Skeletal muscle tissue (tissue), 4 donors: ENCODE data around the gene RMND5B. TPM values are rescaled to one million over a fixed set of nuclear protein-coding genes. Genes with fewer than 3 reads are reported as not detected.
"Not testable (repeated sequence)": the region's sequence is repeated elsewhere in the genome, so short reads cannot be mapped to it uniquely, and the experiment has no call there.

Source experiments
- H3K27ac ChIP-seq: one replicate; pipeline ENCODE4 v1.7.0; 2013; ENCODE audit warnings: mild to moderate bottlenecking, low read depth, low read length, inconsistent platforms
- H3K27me3 ChIP-seq, 3 donors: one replicate each; pipeline ENCODE4 v1.7.0; 2013; ENCODE audit warnings: low read length in 3 of 3; ENCODE audit not compliant: control insufficient read depth in 3 of 3, insufficient read depth in 3 of 3
- H3K36me3 ChIP-seq, 3 donors: one replicate each; pipeline ENCODE4 v1.7.0; 2013; ENCODE audit warnings: low read length in 3 of 3; ENCODE audit not compliant: control insufficient read depth in 3 of 3, insufficient read depth in 3 of 3
- H3K4me1 ChIP-seq, 3 donors: one replicate each; pipeline ENCODE4 v1.7.0; 2013; ENCODE audit warnings: low read length in 3 of 3, mild to moderate bottlenecking in 3 of 3; ENCODE audit not compliant: control insufficient read depth in 3 of 3, insufficient read depth in 3 of 3
- H3K4me3 ChIP-seq, 3 donors: one replicate each; pipeline ENCODE4 v1.7.0; 2013; ENCODE audit warnings: low read length in 3 of 3
- H3K9ac ChIP-seq, 3 donors: one replicate each; pipeline ENCODE4 v1.7.0; 2013; ENCODE audit warnings: low read length in 3 of 3, mild to moderate bottlenecking in 3 of 3, moderate library complexity in 2 of 3, low read depth in 1 of 3
- H3K9me3 ChIP-seq, 3 donors: one replicate each; pipeline ENCODE4 v1.7.0; 2013; ENCODE audit warnings: low read length in 3 of 3; ENCODE audit not compliant: control insufficient read depth in 3 of 3
- total RNA-seq: library from RNA; depleted of rRNA; stranded (reverse); fragments of >200 nt; gene quantifications from one replicate; pipeline ENCODE4 v1.2.3, GENCODE V29; 2014
- donor health status: Osteomylitis.

RMND5B gene
- total RNA-seq, 1 donor from 2014 or later: 29.2 TPM

DNA sequence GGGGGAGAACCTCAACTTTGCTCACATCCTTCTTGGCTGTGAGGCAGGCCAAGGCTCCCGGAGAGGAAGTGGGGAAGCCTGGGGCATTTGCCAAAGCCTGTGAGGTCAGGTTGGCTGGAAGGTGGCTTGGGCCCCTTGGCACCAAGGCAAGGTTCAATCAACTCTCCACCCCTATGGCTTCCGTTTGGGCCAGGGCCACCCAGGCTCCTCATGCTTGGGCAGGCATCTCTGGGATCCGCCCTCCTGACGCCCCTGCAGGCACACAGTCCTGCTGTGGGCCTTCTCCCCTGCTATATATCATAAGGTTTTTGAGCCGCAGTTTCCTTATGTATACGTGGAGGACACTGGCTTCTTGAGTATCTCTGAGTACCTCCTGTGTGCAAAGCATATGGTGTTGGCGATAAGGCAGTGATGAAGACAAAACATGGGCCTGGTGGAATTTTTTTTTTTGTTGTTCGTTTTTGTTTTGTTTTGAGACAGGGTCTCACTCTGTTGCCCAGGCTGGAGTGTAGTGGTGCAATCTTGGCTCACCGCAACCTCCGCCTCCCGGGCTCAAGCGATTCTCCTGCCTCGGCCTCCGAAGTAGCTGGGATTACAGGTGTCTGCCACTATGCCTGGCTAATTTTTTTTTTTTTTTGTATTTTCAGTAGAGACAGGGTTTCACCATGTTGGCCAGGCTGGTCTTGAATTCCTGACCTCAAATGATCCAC is 3.4 kb upstream of the RMND5B start:
- H3K36me3 ChIP-seq, H3K4me3 ChIP-seq, H3K9me3 ChIP-seq, H3K9ac ChIP-seq, H3K27me3 ChIP-seq, H3K27ac ChIP-seq: not testable (repeated sequence)
- peaks cover 16 to 33% (median 26%) of the 10 kb centered on the region in 3 donors for H3K4me1 ChIP-seq

DNA sequence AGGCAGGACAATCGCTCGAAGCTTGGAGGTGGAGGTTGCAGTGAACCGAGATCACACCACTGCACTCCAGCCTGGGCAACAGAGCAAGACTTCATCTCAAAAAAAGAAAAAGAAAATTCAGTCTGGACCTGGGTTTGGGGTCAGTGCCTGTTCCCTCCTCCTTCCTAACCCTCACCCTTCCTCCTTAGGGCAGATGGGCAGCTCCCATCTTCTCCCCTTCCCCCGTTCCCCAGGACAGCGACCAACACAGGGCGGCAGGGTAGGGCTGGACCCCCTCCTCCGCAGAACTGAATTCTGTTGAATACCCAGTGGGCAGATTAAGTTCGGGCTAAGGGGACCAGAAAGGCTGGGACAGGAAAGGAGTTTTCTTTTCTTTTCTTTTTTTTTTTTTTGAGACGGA is 1.5 kb upstream of the RMND5B start:
- H3K4me1 ChIP-seq: peaks cover 7 to 17% (median 8%) of the 10 kb centered on the region in 3 donors

DNA sequence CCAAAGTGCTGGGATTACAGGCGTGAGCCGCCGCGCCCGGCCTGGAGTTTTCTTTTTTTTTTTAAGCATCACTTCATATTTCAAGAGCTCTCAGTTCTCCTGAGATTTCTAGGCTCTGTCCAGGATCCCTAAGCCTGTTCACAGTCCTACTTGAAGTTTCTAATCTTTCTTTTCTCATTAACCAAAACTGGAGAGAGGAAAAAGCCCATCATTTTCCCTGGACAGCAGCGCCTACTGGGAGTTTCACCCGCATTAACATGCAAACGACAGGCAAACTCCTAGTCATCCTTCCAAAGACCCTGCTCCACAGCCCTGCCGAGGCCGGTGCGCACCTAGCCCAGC is 609 bp upstream of the RMND5B start:
- not testable (repeated sequence) for H3K9me3 ChIP-seq, H3K27me3 ChIP-seq, H3K36me3 ChIP-seq
- peak overlapping the region; percentile 87 for H3K27ac ChIP-seq
- peaks cover 7 to 14% (median 8%) of the 10 kb centered on the region in 3 donors for H3K4me1 ChIP-seq
- H3K4me3 ChIP-seq: peak overlapping the region; percentile 67 to 86 (median 85)
- H3K9ac ChIP-seq: peak overlapping the region; percentile 77 to 94 (median 84)

More for the DNA sequence above, 1.5 kb upstream of the RMND5B start:
- H3K4me3 ChIP-seq: no peak overlapping the region
- peaks cover 2 to 5% (median 4%) of the 10 kb centered on the region in 3 donors for H3K36me3 ChIP-seq
- no peak overlapping the region for H3K9ac ChIP-seq
- H3K27me3 ChIP-seq: no peaks in the 10 kb centered on the region
- no peak overlapping the region for H3K27ac ChIP-seq
- no peaks in the 10 kb centered on the region for H3K9me3 ChIP-seq

DNA sequence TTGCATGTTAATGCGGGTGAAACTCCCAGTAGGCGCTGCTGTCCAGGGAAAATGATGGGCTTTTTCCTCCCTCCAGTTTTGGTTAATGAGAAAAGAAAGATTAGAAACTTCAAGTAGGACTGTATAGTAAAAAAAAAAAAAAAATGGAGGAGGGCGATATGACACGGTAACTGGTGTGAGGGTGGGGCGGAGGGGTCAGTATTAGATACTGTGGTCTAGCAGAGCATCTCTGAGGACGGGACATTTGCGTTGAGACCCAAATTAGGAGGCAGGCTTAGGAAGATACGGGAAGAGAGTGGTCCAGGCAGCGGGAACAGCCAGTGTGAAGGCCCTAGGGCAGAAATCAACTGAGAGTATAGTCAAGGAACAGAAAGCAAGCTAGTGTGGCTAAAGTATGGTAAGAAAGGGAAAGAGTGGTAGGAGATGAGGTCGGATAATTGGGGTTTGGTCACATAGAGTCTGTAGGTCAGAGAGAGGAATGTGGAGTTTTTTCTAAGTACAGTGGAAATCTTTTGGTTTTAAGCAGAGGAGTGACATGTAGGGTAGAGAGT is 707 bp downstream of the RMND5B start:
- H3K4me3 ChIP-seq: peak overlapping the region; percentile 82 to 86 (median 85)
- H3K9ac ChIP-seq: peak overlapping the region; percentile 87 to 94 (median 91)
- H3K27me3 ChIP-seq: no peaks in the 10 kb centered on the region
- H3K9me3 ChIP-seq: no peaks in the 10 kb centered on the region
- H3K36me3 ChIP-seq: peaks cover 8 to 20% (median 18%) of the 10 kb centered on the region in 3 donors
- peak overlapping the region; percentile 87 for H3K27ac ChIP-seq
- peaks cover 7 to 11% (median 8%) of the 10 kb centered on the region in 3 donors for H3K4me1 ChIP-seq

DNA sequence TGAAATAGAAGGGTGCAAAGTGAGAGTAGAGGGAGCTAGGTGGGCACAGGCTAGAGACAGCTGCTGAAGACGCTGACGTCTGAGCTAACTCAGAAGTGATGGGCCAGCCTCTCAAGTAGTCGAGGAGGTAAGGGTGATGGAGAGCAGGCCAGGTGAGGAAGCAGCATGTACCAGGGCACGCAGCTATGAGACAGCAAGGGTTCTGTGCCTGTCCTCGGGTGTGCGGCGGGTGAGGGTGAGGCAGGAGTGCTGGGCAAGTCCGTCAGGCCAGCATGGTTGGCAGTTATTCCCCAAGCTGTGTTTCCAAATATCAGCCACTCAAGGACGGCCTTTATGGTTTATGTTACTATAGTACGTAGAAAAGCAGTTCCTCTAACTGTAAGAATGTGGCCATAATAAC is 6.2 kb downstream of the RMND5B start:
- Histone ChIP-seq H3K4me1 (peaks cover under 1 to 5% (median under 1%) of the 10 kb centered on the region in 3 donors), H3K36me3 (peaks cover 18 to 31% (median 24%) of the 10 kb centered on the region in 3 donors), H3K9ac (peak overlapping the region in 1 of 3 donors; percentile 10), H3K9me3 (no peaks in the 10 kb centered on the region), H3K4me3 (no peak overlapping the region), H3K27ac (no peak overlapping the region), H3K27me3 (no peaks in the 10 kb centered on the region)

DNA sequence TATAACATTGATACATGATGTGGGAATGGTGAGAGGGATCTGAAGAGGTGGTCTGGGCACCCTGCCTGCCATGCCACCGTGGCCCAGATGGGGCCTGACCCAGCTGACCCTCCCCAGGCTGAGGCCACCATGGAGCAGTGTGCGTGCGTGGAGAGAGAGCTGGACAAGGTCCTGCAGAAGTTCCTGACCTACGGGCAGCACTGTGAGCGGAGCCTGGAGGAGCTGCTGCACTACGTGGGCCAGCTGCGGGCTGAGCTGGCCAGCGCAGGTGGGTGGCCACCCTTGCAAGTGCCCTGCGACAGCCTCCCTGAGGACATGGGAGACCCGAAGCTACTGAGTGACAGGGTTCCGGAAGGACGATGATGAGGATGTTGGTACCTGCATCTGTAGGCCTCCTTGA is 7.2 kb downstream of the RMND5B start:
- Histone ChIP-seq H3K4me1 (no peaks in the 10 kb centered on the region), H3K9ac (no peak overlapping the region), H3K27ac (no peak overlapping the region), H3K27me3 (no peaks in the 10 kb centered on the region), H3K4me3 (no peak overlapping the region), H3K9me3 (no peaks in the 10 kb centered on the region), H3K36me3 (peaks cover 23 to 38% (median 34%) of the 10 kb centered on the region in 3 donors)

DNA sequence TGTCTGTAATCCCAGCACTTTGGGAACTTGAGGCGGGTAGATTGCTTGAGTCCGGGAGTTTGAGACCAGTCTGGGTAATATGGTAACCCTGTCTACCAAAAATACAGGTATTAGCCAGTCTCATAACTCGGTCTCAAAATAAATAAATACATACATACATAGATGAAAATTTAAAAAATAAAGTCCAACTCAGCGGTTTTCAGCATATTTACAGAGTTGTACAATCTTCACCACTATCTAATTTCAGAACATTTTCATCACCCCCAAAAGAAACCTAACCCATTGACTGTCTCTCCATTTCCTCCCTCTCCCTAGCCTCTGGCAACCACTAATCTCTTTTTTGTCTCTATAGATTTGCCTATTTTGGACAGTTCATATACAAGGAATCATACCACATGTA is 10.7 kb downstream of the RMND5B start:
- H3K4me1 ChIP-seq: peaks cover 9 to 16% (median 16%) of the 10 kb centered on the region in 3 donors
- H3K9ac ChIP-seq: no peak overlapping the region
- H3K4me3 ChIP-seq: no peak overlapping the region
- no peaks in the 10 kb centered on the region for H3K9me3 ChIP-seq
- no peaks in the 10 kb centered on the region for H3K27me3 ChIP-seq
- H3K36me3 ChIP-seq: peaks cover 38 to 40% (median 38%) of the 10 kb centered on the region in 3 donors
- no peak overlapping the region for H3K27ac ChIP-seq

DNA sequence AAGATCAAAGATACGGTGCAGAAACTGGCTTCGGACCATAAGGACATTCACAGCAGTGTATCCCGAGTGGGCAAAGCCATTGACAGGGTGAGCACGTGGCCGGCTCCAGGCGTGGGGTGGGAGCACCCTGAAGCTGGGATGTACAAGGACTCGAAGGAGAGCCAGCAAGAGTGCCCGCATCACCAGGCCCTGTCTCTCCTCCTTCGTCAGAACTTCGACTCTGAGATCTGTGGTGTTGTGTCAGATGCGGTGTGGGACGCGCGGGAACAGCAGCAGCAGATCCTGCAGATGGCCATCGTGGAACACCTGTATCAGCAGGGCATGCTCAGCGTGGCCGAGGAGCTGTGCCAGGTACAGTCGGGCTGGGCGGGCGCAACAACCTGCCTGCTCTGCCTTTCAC is 11.8 kb downstream of the RMND5B start:
- H3K4me1 ChIP-seq: peaks cover 9 to 16% (median 16%) of the 10 kb centered on the region in 3 donors
- H3K4me3 ChIP-seq: no peak overlapping the region
- H3K27ac ChIP-seq: no peak overlapping the region
- H3K9me3 ChIP-seq: no peaks in the 10 kb centered on the region
- H3K9ac ChIP-seq: no peak overlapping the region
- H3K27me3 ChIP-seq: no peaks in the 10 kb centered on the region
- peaks cover 45 to 49% (median 46%) of the 10 kb centered on the region in 3 donors for H3K36me3 ChIP-seq

DNA sequence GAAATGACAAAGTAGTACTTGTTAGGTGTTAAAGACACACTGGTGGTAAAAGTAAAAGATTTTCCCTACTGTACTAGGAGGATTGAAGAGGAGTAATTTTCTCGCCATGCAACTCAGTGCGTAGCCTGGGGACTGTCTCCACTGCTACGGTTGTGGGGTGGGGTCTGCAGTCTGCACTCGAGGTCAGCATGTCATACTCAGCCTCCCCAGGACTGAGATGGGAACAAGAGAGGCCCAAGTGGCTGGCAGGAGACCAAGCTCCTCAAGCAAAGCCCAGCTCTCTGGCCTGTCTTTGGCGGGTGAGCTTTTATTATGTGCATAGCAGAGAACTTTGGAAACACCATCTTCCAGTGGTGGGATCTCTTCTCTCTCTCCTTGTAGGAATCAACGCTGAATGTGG is 12.4 kb downstream of the RMND5B start:
- H3K4me3 ChIP-seq: no peak overlapping the region
- H3K27me3 ChIP-seq: no peaks in the 10 kb centered on the region
- peaks cover 9 to 16% (median 16%) of the 10 kb centered on the region in 3 donors for H3K4me1 ChIP-seq
- H3K27ac ChIP-seq: peak overlapping the region; percentile 61
- H3K36me3 ChIP-seq: peaks cover 47 to 52% (median 50%) of the 10 kb centered on the region in 3 donors
- H3K9ac ChIP-seq: peak overlapping the region in 1 of 3 donors; percentile 59
- H3K9me3 ChIP-seq: no peaks in the 10 kb centered on the region

DNA sequence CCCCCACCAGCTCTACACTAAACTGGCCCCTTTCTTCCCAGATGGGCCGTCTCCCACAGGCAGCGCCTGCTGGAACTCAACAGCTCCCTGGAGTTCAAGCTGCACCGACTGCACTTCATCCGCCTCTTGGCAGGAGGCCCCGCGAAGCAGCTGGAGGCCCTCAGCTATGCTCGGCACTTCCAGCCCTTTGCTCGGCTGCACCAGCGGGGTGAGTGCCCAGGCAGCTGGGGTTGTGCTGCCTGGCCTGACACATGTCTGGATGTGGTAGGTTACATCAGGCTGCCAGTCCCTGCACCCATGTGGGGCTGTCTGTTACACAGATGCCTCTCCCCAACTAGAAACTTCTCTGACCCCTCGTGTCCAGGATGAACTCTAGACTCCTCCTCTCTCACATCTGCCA is 13.1 kb downstream of the RMND5B start:
- Histone ChIP-seq H3K36me3 (peaks cover 53 to 59% (median 57%) of the 10 kb centered on the region in 3 donors), H3K9me3 (no peaks in the 10 kb centered on the region), H3K9ac (peak overlapping the region in 2 of 3 donors; percentile 16 to 59), H3K27ac (peak overlapping the region; percentile 61), H3K4me3 (no peak overlapping the region), H3K4me1 (peaks cover 9 to 16% (median 16%) of the 10 kb centered on the region in 3 donors), H3K27me3 (no peaks in the 10 kb centered on the region)
